ENCODE results near the gene WDR13.
"Not testable (repeated sequence)": the region's sequence is repeated elsewhere in the genome, so short reads cannot be mapped to it uniquely, and the experiment has no call there.

Gene WDR13

DNA sequence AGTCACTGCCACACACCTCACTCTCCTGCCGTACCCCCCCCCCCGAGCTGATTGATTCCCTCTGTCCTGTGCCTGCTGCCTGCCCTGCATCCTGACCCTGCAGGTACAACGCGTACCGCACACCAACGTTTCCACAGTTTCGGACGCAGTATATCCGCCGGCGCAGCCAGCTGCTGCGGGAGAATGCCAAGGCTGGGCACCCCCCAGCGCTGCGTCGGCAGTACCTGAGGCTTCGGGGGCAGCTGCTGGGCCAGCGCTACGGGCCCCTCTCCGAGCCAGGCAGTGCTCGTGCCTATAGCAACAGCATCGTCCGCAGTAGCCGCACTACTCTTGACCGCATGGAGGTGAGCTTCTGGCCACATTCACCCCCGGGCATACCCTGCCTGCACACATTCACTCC is 1.3 kb downstream of the WDR13 start:
- no peak for DNase-seq

DNA sequence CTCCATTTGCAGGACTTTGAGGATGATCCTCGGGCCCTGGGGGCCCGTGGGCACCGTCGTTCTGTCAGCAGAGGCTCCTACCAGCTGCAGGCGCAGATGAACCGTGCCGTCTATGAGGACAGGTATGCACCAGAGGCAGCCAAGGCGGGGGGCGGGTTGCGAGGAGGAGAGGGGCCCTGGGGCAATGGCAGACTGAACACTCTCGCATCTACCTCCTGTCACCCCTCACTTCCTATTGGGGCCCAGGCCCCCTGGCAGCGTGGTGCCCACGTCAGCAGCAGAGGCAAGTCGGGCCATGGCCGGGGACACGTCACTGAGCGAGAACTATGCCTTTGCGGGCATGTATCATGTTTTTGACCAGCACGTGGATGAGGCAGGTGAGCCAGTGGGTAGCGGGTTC is 2.0 kb downstream of the WDR13 start:
- no peak for DNase-seq

DNA sequence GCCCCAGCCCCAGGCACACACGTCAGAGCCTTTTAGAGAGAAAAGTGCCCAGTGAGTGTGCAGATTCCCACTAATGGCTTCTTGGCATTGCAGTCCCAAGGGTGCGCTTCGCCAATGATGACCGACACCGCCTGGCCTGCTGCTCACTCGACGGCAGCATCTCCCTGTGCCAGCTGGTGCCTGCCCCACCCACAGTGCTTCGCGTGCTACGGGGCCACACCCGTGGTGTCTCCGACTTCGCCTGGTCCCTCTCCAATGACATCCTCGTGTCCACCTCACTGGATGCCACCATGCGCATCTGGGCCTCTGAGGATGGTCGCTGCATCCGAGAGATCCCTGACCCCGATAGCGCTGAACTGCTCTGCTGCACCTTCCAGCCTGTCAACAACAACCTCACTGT is 2.9 kb downstream of the WDR13 start:
- DNase-seq = no peak

DNA sequence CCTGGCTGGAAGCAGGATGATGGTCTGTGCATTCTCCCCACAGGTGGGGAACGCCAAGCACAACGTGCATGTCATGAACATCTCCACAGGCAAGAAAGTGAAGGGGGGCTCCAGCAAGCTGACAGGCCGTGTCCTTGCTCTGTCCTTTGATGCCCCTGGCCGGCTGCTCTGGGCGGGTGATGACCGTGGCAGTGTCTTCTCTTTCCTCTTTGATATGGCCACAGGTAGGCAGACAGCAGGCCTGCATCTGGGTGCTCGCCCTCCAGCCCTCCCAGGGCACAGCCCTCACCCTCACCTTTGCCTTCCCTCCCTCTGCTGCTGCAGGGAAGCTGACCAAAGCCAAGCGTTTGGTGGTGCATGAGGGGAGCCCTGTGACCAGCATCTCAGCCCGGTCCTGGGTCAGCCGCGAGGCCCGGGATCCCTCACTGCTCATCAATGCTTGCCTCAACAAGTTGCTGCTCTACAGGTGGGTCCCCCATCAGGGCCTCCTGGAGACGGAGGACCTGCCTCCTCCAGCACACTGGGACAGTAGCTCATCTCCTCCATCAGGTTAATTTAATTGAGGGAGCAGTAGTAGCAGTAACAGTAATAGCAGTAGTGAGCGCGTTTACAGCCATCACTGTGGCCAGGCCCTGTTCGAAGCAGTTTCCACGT is 4.6 kb downstream of the WDR13 start:
- DNase-seq = no peak

DNA sequence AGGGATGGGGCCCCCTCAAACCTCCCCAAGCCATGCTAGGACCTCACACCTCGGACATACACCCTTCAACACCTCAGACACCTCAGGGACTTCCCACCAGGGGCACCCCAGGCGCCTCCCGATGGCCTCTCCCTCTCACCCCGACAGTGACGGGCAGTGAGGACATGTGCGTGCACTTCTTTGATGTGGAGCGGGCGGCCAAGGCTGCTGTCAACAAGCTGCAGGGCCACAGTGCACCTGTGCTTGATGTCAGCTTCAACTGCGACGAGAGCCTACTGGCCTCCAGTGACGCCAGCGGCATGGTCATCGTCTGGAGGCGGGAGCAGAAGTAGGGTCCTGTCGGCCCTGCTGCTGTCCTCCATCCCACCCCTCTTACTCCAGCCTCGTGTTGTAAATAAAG is 7.4 kb downstream of the WDR13 start:
- no peak for DNase-seq

DNA sequence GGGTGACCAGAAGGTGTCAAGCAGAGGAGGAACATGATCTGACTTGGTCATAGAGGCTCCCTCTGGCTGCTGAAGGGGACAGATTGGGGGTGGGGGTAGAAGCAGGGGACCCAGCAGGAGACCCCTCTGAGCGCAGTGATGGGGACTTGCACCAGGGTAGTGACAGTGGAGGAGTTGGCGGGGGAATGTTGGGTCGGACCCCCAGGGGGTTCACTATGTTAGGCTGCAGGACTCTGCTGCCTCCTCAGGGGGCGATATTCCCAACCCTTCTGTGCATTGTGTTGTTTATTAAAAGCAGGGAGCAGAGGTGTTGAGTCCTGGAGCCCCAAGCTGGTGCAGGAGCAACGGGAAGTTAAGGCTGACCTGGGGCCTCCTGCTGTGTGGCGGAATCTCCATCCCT is 8.8 kb downstream of the WDR13 start:
- no peak for DNase-seq

DNA sequence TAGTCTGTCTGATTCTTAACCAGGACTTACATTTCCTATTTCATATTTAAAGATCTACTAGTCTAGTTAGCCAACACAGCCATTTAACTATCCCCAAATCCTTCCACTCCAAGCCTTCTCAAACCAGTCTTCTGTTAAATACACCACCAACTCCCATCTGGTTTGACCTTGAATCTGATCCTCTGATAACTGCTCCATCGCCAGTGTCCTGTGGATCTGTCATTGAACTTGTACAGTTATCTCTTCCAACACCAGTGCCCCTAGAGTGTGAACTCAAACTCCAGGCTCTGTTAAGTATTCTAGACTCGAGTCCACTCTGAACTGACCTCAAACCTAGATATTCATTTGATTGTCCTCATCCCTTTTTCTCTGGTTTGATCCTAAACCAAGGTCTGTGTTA is 14.4 kb downstream of the WDR13 start:
- DNase-seq = no peak

DNA sequence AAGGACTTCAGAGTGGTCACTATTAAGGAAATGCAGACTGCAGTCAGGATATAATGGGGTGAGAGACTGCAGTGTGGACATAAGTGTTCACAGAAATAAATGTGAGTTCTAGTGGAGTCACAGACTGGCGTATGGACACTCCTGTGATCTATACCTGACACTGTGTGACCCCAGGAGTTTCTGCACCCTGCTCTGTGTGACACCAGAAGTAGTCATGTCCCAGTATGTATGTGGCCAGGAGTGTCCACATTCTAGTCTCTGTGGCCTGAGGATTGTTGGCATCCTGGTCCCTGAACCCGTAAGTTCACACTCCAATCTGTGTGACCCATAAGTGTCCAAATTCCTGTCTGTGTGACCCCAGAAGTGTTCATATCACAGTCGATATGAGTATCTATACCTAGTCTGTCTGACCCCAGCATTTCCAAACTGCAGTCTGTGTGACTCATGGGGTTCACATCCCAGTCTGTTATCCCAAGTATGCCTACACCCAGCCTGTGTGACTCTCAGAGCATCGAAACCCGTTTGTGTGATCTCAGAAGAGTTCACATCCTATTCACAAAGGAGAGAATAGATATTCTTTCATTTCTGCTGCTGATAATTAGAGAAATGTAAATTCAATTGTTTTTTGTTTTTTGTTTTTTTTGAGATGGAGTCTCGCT is 16.3 kb downstream of the WDR13 start:
- no peak for DNase-seq

DNA sequence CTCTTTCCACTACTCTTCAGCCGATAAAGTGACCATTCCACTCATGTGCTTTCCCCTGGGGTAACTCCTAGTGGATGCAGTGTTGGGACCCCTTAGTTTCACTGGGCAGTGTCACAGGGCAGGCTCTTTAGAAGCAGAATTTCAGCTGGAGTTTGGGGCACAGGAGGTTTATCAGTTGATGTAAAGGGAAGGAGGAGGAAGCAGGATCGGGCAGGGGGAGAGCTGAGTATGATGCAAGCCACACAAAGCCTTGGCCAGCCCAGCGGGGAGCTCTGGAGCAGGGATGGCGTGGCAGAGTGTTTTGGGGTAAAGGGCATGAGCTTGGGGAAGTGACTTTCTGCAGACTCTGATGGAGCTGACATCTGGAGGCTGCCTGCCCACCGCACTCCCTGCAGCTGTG is 19.3 kb downstream of the WDR13 start:
- no peak for DNase-seq

DNA sequence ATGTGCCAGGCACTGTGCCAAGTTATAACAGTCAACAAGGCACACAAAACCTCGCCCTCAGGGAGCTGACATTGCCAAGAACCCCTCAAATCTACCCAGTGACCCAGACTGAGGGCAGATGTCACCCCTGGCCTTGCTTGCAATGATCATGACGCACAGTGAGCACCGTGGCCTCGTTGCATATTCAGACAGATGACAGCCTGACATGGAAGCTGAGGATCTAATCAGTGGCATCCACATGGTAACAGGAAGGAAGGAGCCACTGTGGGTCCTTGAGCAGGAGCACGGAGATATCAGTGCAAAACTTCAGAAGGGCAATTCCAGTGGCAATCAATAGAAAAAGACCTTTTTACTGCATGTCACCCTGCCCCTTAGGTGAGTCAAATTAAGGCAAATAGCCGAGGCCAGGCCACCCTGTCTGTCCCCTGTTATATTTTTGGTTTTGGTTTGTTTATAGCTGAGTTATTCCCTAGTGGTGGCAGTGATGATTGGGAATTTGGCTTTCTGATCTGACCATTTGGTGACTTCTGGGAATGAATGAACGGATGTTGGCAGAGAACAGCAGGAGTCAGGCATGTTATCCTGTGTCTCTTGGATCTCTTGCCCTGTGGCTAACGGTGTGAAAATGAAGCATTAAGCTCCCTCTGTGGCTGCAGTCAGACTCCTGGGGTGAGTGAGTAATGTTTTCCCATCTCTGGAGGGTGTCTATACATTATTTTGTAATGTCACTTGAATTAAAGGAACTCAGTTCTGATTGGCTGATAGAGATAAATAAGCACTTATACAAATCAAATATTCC is 20.4 kb downstream of the WDR13 start:
- DNase-seq = peak; percentile 23

DNA sequence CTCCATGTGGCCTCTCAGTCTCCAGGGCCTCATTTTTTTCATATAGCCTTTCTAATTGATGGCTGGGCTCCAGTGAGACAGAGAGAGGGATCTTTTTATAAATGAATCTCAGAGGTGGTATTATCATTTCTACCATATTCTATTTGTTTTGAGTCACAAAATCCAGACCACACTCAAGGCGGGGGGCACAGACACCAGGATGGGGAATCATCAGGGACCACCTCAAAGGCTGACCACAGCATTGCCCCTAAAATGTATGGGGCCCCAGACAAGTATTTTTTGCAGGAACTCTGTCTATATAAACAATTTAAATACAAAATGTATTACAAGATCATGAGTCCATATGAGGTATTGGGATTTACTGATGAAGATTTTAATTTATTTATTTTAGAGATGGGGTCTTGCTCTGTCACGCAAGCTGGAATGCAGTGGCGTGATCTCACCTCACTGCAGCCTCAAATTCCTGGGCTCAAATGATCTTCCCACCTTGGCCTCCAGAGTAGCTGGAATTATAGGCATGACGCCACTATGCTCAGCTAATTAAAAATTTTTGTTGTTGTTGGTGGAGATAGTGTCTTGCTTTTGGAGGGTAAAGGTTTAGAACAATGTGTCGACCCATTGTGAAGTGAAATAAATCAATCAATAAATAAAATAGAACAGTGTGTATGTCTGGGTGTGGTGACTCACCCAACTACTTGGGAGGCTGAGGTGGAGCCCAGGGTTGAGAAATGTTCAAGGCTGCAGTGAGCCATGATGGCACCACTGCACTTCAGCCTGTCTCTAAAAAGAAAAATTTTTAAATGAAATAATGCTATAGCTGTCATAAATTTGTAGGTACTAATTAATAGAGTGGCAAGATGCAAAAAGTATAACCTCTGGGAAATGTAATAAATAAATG is 29.4 kb downstream of the WDR13 start:
- no peak for DNase-seq

DNA sequence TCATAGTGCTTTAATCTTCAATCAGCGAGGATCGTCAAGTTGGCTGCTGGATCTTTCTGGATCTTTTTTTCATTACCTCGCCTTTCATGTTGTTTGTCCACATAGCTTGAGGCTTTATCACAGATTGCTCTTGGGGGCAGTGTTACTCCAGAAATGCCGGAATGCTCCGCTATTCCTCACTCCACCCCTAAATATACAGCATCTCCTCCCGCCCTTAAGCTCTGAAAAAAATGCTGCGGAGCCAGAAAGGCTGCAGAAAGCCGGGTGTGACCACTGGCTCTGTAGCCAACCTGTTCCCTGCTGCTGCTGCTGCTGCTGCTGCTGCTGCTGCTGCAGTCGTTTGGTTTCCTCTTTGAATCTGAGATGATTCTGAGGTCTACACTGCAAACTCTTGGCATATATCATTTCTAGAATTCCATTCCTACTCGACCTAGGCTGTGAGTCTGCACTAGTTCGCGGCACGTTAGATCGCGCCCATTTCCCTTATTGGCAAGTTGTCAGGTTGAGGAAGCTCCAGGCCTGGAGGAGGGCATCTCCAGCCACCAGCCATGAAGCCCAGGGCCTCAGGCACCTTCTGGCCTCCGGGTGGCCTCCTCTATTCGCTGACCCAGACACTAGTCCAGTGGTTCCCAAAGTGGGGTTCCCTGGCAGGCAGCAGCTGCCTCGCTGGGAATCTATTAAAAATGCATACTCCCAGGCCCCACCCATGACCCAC is 34.2 kb downstream of the WDR13 start:
- peak; percentile 93 for DNase-seq

DNA sequence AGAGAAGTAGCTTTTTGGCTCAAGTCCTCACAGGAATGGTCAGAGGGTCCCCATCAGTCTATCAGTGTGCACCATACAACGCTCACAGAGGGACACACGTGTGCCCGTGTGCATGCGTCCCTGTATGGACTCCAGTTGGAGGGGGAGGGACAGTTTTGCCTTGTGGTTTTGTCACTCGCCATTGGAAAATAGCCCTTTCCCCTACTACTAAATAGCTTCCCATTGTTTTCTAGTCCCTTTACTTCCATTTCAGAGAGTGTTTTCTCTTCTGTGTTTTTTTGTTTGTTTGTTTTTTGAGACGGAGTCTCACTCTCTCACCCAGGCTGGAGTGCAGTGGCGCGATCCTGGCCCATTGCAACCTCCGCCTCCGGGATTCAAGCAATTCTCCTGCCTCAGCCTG is 34.9 kb downstream of the WDR13 start:
- DNase-seq = no peak

DNA sequence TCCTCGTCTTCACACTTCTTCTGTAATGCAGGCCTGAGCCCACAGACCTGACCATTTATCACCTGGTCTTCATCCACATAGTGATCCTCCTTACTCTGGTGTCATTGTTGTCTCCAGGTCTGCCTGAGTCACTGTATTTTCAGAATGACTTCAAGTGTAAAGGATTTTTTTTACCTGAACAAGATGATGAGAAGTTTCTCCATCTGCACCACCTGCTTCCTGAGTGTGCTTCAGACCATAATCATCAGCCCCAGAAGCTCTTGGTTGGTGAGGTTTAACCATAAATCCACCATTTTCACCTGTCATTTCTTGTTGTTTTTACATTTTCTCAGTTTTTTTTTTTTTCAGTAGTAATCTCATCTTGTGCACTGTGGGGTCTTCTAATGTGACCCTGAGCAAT is 39.0 kb downstream of the WDR13 start:
- no peak for DNase-seq

DNA sequence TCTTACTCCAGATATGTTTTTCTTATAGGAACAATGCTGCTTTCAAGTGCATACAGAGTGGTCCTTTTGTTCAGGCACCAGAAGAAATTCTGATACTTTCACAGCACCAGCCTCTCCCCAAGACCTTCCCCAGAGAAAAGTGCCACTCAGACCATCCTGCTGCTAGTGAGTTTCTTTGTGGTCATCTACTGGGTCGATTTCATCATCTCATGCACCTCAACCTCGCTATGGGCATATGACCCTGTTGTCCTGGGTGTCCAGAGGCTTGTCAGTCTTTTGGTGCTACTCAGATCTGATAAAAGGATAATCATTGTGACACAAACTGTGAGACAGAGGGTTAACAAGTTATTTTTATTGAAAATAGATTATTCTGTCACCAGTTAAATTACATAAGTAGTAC is 39.5 kb downstream of the WDR13 start:
- no peak for DNase-seq

DNA sequence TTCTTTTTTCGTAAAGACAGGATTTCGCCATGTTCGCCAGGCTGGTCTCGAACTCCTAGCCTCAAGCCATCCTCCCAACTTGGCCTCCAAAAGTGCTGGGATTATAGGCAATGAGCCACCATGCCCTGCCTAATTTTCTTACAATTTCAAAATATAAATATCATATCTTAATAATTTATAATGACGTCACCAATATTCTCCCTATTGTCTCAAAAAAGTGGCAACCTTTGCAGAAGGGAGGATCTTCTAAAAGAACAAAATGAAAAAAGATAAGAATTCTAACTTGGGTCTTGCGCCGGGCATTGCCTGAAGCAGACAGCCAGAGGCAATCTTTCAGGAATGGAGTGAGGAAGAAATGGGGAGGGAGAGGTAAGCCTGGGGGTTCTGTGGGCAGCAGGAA is 48.4 kb downstream of the WDR13 start:
- DNase-seq = no peak

DNA sequence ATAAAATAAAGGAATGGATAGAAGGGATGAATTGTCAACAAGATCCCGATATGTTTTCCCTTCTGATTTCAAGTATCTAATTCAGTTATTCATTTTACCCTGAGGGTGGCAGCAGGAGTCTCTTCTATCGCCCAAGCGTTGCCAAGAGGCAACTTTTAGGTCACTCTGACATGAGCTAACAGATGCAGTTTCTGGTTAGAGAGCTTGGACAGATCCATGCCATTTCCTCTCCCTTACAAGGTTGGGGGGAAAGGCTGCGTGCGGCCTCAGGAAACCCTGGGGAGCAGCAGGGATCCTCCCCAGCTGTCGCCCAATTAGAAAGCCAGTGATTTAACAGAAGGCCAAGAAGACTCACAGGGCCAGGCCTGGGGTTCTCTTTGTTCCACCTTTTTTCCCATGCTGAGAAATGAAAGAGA is 51.1 kb downstream of the WDR13 start:
- peak; percentile 47 for DNase-seq

DNA sequence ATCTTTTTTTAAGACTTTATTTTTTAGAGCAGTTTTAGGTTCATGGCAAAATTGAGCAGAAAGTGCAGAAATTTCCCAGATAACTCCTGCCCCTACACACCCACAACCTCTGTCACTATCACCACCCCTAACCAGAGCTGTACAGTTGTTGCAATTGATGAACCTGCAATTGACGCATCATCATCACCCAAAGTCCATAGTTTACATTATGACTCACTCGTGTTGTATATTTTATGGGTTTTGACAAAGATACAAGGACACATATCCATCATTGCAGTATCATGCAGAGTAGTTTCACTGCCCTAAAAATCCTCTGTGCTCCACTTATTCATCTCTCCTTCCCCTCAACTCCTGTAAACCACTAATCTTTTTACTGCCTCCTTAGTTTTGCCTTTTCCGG is 51.8 kb downstream of the WDR13 start:
- no peak for DNase-seq

DNA sequence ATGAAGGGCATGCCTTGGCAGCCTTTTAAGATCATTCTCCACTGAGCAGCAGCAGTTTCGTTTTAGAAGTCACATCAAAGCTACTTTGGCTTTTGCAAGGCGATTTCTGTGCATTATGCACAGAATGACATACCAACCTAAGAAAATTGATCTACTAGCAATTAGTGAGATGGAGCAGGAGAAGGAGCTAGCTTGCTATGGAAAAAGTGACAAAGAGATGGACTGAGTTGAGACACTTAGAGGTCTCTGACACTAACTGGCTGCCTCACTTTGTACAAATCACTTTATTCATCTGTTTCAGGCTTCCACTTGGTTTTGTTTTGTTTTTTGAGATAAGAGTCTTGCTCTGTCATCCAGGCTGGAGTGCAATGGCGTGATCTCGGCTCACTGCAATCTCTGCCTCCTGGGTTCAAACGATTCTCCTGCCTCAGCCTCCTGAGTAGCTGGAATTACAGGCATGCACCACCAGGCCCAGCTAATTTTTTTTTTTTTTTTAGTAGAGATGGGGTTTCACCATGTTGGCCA is 54.8 kb downstream of the WDR13 start:
- DNase-seq = not testable (repeated sequence)

DNA sequence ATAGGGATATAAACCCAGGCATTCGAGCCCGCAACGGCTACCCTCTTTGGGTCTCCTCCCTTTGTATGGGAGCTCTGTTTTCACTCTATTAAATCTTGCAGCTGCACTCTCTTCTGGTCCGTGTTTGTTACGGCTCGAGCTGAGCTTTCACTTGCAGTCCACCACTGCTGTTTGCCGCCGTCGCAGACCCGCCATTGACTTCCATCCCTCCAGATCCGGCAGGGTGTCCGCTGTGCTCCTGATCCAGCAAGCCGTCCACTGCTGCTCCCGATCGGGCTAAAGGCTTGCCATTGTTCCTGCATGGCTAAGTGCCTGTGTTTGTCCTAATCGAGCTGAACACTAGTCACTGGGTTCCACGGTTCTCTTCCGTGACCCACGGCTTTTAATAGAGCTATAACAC is 57.5 kb downstream of the WDR13 start:
- DNase-seq = peak; percentile 52
